Ascending aorta (tissue), 2 donors: ENCODE results near the gene CP. TPM values are rescaled to one million over a fixed set of nuclear protein-coding genes. Genes with fewer than 3 reads are reported as not detected.

Source experiments
- DNase-seq, 2 donors: peaks; one replicate each; pipeline ENCODE4 v3.0.0-alpha.2; 2019; ENCODE audit warnings: low spot score in 2 of 2
- H3K27ac ChIP-seq, 2 donors: fragments of 200-600 bp; sonication (generic); one replicate each; pipeline ENCODE4 v1.5.1; 2016 to 2017; ENCODE audit warnings: mild to moderate bottlenecking in 1 of 2
- H3K27me3 ChIP-seq: fragments of 200-600 bp; sonication (generic); one replicate; pipeline ENCODE4 v1.5.1; 2017
- H3K36me3 ChIP-seq, 2 donors: fragments of 200-600 bp; sonication (generic); one replicate each; pipeline ENCODE4 v1.5.1; 2016
- H3K4me1 ChIP-seq, 2 donors: fragments of 200-600 bp; sonication (generic); one replicate each; pipeline ENCODE4 v1.5.1; 2016 to 2017; ENCODE audit warnings: mild to moderate bottlenecking in 1 of 2
- H3K4me3 ChIP-seq, 2 donors: fragments of 200-600 bp; sonication (generic); one replicate each; pipeline ENCODE4 v1.5.1; 2016 to 2017; ENCODE audit warnings: mild to moderate bottlenecking in 1 of 2
- H3K9me3 ChIP-seq, 2 donors: fragments of 200-600 bp; sonication (generic); one replicate each; pipeline ENCODE4 v1.5.1; 2016
- CTCF ChIP-seq, 3 experiments: fragments of 200-600 bp in 2 of 3; fragments of 450-650 bp in 1 of 3; sonication (generic) in 2 of 3; IDR thresholded peaks; one replicate each; pipeline ENCODE4 v1.5.1; 2016 to 2019; ENCODE audit warnings: antibody characterized with exemption in 3 of 3, mild to moderate bottlenecking in 1 of 3, moderate library complexity in 1 of 3
- intact Hi-C: fragments of 100-400 bp; cut with DNase I; formaldehyde crosslinking; loops from one replicate; pipeline ENCODE4 v1.15.1; 2023
- total RNA-seq: library from RNA; depleted of rRNA; stranded (reverse); fragments of >200 nt; gene quantifications from one replicate; pipeline ENCODE4 v1.1.0, GENCODE V29; 2016

The CP gene
- total RNA-seq, 1 donor from 2014 or later, result 58.3 TPM

- H3K27me3 ChIP-seq, result no peaks in the 10 kb centered on the region
- no peak overlapping the region for H3K4me3 ChIP-seq
- peaks cover 35 to 61% of the 10 kb centered on the region in 2 donors for H3K36me3 ChIP-seq
- H3K9me3 ChIP-seq, result no peaks in the 10 kb centered on the region
- intact Hi-C loops, result no loop called here
- H3K4me1 ChIP-seq, result no peaks in the 10 kb centered on the region
- DNase-seq, result no peak
- TF ChIP-seq CTCF (IDR thresholded peaks at IDR 0.05), result no peak
- H3K27ac ChIP-seq, result no peak overlapping the region
Measured at GRCh38 chr3:149167898-149168297, 53.7 kb downstream of the CP start.

GRCh38 chr3:149163066-149163465 is 58.6 kb downstream of the CP start:
- H3K27ac ChIP-seq, result no peak overlapping the region

GRCh38 chr3:149162007-149162406 is 59.6 kb downstream of the CP start:
- H3K9me3 ChIP-seq, result no peaks in the 10 kb centered on the region
- intact Hi-C loops, result no loop called here
- H3K27ac ChIP-seq, result no peak overlapping the region
- no peak for DNase-seq
- H3K27me3 ChIP-seq, result no peaks in the 10 kb centered on the region
- H3K4me3 ChIP-seq, result no peak overlapping the region
- no peak for TF ChIP-seq CTCF (IDR thresholded peaks at IDR 0.05)
- no peaks in the 10 kb centered on the region for H3K4me1 ChIP-seq
- H3K36me3 ChIP-seq, result peaks cover 19 to 70% of the 10 kb centered on the region in 2 donors

More at GRCh38 chr3:149163066-149163465, 58.6 kb downstream of the CP start:
- Histone ChIP-seq H3K4me3 (no peak overlapping the region), H3K27me3 (no peaks in the 10 kb centered on the region), H3K9me3 (no peaks in the 10 kb centered on the region), H3K36me3 (peaks cover 16 to 68% of the 10 kb centered on the region in 2 donors), H3K4me1 (no peaks in the 10 kb centered on the region)
- no peak for DNase-seq
- no peak for TF ChIP-seq CTCF (IDR thresholded peaks at IDR 0.05)
- intact Hi-C loops, result no loop called here

- Histone ChIP-seq H3K27me3 (no peaks in the 10 kb centered on the region), H3K4me3 (no peak overlapping the region), H3K27ac (no peak overlapping the region), H3K36me3 (peaks cover 24 to 72% of the 10 kb centered on the region in 2 donors), H3K4me1 (no peaks in the 10 kb centered on the region), H3K9me3 (no peaks in the 10 kb centered on the region)
- intact Hi-C loops, result no loop called here
- no peak for DNase-seq
- TF ChIP-seq CTCF (IDR thresholded peaks at IDR 0.05), result no peak
Measured at GRCh38 chr3:149160754-149161300, 60.8 kb downstream of the CP start.

- H3K36me3 ChIP-seq, result peaks cover 11 to 38% of the 10 kb centered on the region in 2 donors
Measured at GRCh38 chr3:149153402-149153801, 68.2 kb downstream of the CP start.

More at GRCh38 chr3:149153402-149153801, 68.2 kb downstream of the CP start:
- no peak overlapping the region for H3K4me3 ChIP-seq
- no peak for DNase-seq
- no peak overlapping the region for H3K27ac ChIP-seq
- no peaks in the 10 kb centered on the region for H3K9me3 ChIP-seq
- intact Hi-C loops, result no loop called here
- H3K27me3 ChIP-seq, result no peaks in the 10 kb centered on the region
- TF ChIP-seq CTCF (IDR thresholded peaks at IDR 0.05), result no peak
- H3K4me1 ChIP-seq, result peaks cover 0 to 6% of the 10 kb centered on the region in 2 donors
